CD4-positive, alpha-beta T cell (primary cell): Measurements from ENCODE around the gene LYSMD1. TPM values are rescaled to one million over a fixed set of nuclear protein-coding genes. Genes with fewer than 3 reads are reported as not detected.

Experiments
- ATAC-seq: fragments of 200-7000 bp; cut with Tn5 transposase; one replicate; pipeline ENCODE4 v1.10.0; 2022; ENCODE audit warnings: mild to moderate bottlenecking; ENCODE audit not compliant: poor library complexity
- CTCF ChIA-PET: fragments of 350-600 bp; sonication (Branson Sonifier 250); formaldehyde crosslinking; loops from one replicate; lab custom pipeline; 2021; ENCODE audit warnings: antibody characterized with exemption, inconsistent platforms; lab: Charles Lee
- POLR2A ChIA-PET: fragments of 350-600 bp; sonication (Branson Sonifier 250); formaldehyde crosslinking; loops from one replicate; lab custom pipeline; 2021; ENCODE audit warnings: antibody characterized with exemption, inconsistent platforms; lab: Charles Lee
- DNase-seq, 14 experiments: peaks; one replicate each; pipeline ENCODE4 v3.0.0-alpha.2; 2013 to 2020; ENCODE audit warnings: mixed read lengths in 2 of 14
- H3K27ac ChIP-seq, 2 donors: one replicate each; pipeline versions ENCODE4 v1.5.1 to v1.7.0; 2013; ENCODE audit warnings: low read length in 2 of 2, low read depth in 1 of 2, mild to moderate bottlenecking in 1 of 2
- H3K27me3 ChIP-seq, 2 experiments: 1 replicate in 1 of 2; 2 replicates in 1 of 2; pipeline versions ENCODE4 v1.6.1 to v1.7.0; 2013; ENCODE audit warnings: low read length in 2 of 2, control low read depth in 1 of 2, mild to moderate bottlenecking in 1 of 2, moderate library complexity in 1 of 2; ENCODE audit not compliant: insufficient read depth in 2 of 2, control insufficient read depth in 1 of 2
- H3K36me3 ChIP-seq: one replicate; pipeline ENCODE4 v1.6.1; 2013; ENCODE audit warnings: low read length, control low read depth; ENCODE audit not compliant: insufficient read depth
- H3K4me1 ChIP-seq: one replicate; pipeline ENCODE4 v1.6.1; 2013; ENCODE audit warnings: low read length, control low read depth; ENCODE audit not compliant: insufficient read depth
- H3K4me3 ChIP-seq: one replicate; pipeline ENCODE4 v1.5.1; 2013; ENCODE audit warnings: mild to moderate bottlenecking, low read length, moderate library complexity
- H3K9me3 ChIP-seq, 2 experiments: 1 replicate in 1 of 2; 2 replicates in 1 of 2; pipeline versions ENCODE4 v1.6.1 to v1.7.0; 2013; ENCODE audit warnings: low read length in 2 of 2, mild to moderate bottlenecking in 2 of 2, control low read depth in 1 of 2, moderate library complexity in 1 of 2; ENCODE audit not compliant: control insufficient read depth in 1 of 2, insufficient read depth in 1 of 2
- H3K27ac Mint-ChIP-seq: one replicate; pipeline ENCODE4 v1.8.0; 2020; ENCODE audit warnings: mixed read lengths
- H3K27me3 Mint-ChIP-seq: one replicate; pipeline ENCODE4 v1.8.0; 2021; ENCODE audit warnings: mixed read lengths
- H3K36me3 Mint-ChIP-seq: one replicate; pipeline ENCODE4 v1.8.0; 2021; ENCODE audit warnings: low read depth, mixed read lengths
- H3K4me1 Mint-ChIP-seq: one replicate; pipeline ENCODE4 v1.8.0; 2021; ENCODE audit warnings: low read depth, mixed read lengths
- H3K4me3 Mint-ChIP-seq: one replicate; pipeline ENCODE4 v1.8.0; 2020; ENCODE audit warnings: mild to moderate bottlenecking, mixed read lengths
- H3K9me3 Mint-ChIP-seq: one replicate; pipeline ENCODE4 v1.8.0; 2020; ENCODE audit warnings: mixed read lengths
- CTCF ChIP-seq: fragments of 200-600 bp; IDR thresholded peaks from one replicate; pipeline ENCODE4 v1.8.0; 2022; ENCODE audit warnings: antibody characterized with exemption, mild to moderate bottlenecking
- intact Hi-C, 2 experiments: fragments of 100-400 bp; cut with DNase I in 1 of 2; cut with micrococcal nuclease in 1 of 2; formaldehyde crosslinking; loops; one replicate each; pipeline versions ENCODE4 v1.15.1 to v1.9.0; 2023 to 2025; cut with DNase I, micrococcal nuclease
- total RNA-seq, 174 experiments: library from RNA in 2 of 174; stranded (reverse) in 2 of 174; gene quantifications; one replicate each; pipeline ENCODE4 v1.2.3 and lab custom pipeline; 2021 to 2026

Gene LYSMD1
- total RNA-seq, 2 experiments from 2014 or later = 0.55 to 0.67 TPM

GRCh38 chr1:151143057-151143435, 22.7 kb downstream of the LYSMD1 start:
- Mint-ChIP-seq H3K27ac (no peak overlapping the region), H3K4me3 (no peak overlapping the region), H3K27me3 (no peaks in the 10 kb centered on the region), H3K4me1 (peaks cover 18% of the 10 kb centered on the region), H3K36me3 (peaks cover 5% of the 10 kb centered on the region), H3K9me3 (no peaks in the 10 kb centered on the region)
- POLR2A ChIA-PET = interaction anchor here (1.6 kb wide), 1 partner anchor 11 kb away, joined by 6 read pairs; no protein-coding TSS in a partner anchor
- no peaks in the 10 kb centered on the region for H3K36me3 ChIP-seq
- H3K4me3 ChIP-seq = no peak overlapping the region
- intact Hi-C loops = no loop called here
- CTCF ChIA-PET = no interaction called here
- ATAC-seq (no peak), DNase-seq (no peak)
- no peak for TF ChIP-seq CTCF
- no peak overlapping the region for H3K27ac ChIP-seq
- H3K27me3 ChIP-seq = no peaks in the 10 kb centered on the region
- H3K9me3 ChIP-seq = no peaks in the 10 kb centered on the region
- peaks cover 26% of the 10 kb centered on the region for H3K4me1 ChIP-seq

- H3K36me3 ChIP-seq = no peaks in the 10 kb centered on the region
- no peak for ATAC-seq
- no peaks in the 10 kb centered on the region for H3K9me3 ChIP-seq
- intact Hi-C loops = no loop called here
- no peaks in the 10 kb centered on the region for H3K27me3 Mint-ChIP-seq
- H3K4me3 ChIP-seq = no peak overlapping the region
- H3K36me3 Mint-ChIP-seq = peaks cover 5% of the 10 kb centered on the region
- POLR2A ChIA-PET = no interaction called here
- TF ChIP-seq CTCF = no peak
- no peaks in the 10 kb centered on the region for H3K27me3 ChIP-seq
- H3K4me1 Mint-ChIP-seq = peaks cover 18% of the 10 kb centered on the region
- no peak for DNase-seq
- no peak overlapping the region for H3K27ac ChIP-seq
- no peak overlapping the region for H3K4me3 Mint-ChIP-seq
- CTCF ChIA-PET = interaction anchor here (1.4 kb wide), 1 partner anchor 11 kb away, joined by 3 read pairs; no protein-coding TSS in a partner anchor
- peaks cover 25% of the 10 kb centered on the region for H3K4me1 ChIP-seq
- H3K27ac Mint-ChIP-seq = no peak overlapping the region
- no peaks in the 10 kb centered on the region for H3K9me3 Mint-ChIP-seq
These were observed 23.2 kb downstream of the LYSMD1 start for GRCh38 chr1:151142411-151143056.

GRCh38 chr1:151137789-151138188, 27.9 kb downstream of the LYSMD1 start:
- H3K4me1 Mint-ChIP-seq = no peaks in the 10 kb centered on the region
- CTCF ChIA-PET = no interaction called here

More at GRCh38 chr1:151137789-151138188, 27.9 kb downstream of the LYSMD1 start:
- no peak overlapping the region for H3K27ac Mint-ChIP-seq
- Histone ChIP-seq H3K36me3 (no peaks in the 10 kb centered on the region), H3K27me3 (no peaks in the 10 kb centered on the region), H3K4me3 (no peak overlapping the region), H3K9me3 (no peaks in the 10 kb centered on the region), H3K27ac (no peak overlapping the region), H3K4me1 (no peaks in the 10 kb centered on the region)
- TF ChIP-seq CTCF = no peak
- no peaks in the 10 kb centered on the region for H3K9me3 Mint-ChIP-seq
- intact Hi-C loops = no loop called here
- H3K4me3 Mint-ChIP-seq = no peak overlapping the region
- H3K27me3 Mint-ChIP-seq = no peaks in the 10 kb centered on the region
- DNase-seq (no peak), ATAC-seq (no peak)
- POLR2A ChIA-PET = interaction anchor here (0.6 kb wide), 1 partner anchor 31 kb away, joined by 3 read pairs; no protein-coding TSS in a partner anchor
- peaks cover 7% of the 10 kb centered on the region for H3K36me3 Mint-ChIP-seq
